Adrenal gland (tissue), 5 donors: ENCODE data around the gene TOMM20.

Experiments used
- POLR2A ChIP-seq, 2 donors: fragments of 450-650 bp; IDR thresholded peaks; one replicate each; pipeline ENCODE4 v1.6.1; 2017; ENCODE audit warnings: antibody characterized with exemption in 2 of 2, mild to moderate bottlenecking in 2 of 2, moderate library complexity in 1 of 2
- TF ChIP-seq, protein P1 (sequence below), 6 experiments: fragments of 450-650 bp in 4 of 6; fragments of 200-600 bp in 2 of 6; sonication (generic) in 1 of 6; IDR thresholded peaks; 1 replicate in 5 of 6; 2 replicates in 1 of 6; pipeline versions ENCODE4 v1.5.1 to v1.8.0; 2016 to 2021; ENCODE audit warnings: antibody characterized with exemption in 6 of 6, mild to moderate bottlenecking in 2 of 6, moderate library complexity in 1 of 6
- donor health status: DM: no; HTN: no; CAD: no.

- TF ChIP-seq, protein P1, sequence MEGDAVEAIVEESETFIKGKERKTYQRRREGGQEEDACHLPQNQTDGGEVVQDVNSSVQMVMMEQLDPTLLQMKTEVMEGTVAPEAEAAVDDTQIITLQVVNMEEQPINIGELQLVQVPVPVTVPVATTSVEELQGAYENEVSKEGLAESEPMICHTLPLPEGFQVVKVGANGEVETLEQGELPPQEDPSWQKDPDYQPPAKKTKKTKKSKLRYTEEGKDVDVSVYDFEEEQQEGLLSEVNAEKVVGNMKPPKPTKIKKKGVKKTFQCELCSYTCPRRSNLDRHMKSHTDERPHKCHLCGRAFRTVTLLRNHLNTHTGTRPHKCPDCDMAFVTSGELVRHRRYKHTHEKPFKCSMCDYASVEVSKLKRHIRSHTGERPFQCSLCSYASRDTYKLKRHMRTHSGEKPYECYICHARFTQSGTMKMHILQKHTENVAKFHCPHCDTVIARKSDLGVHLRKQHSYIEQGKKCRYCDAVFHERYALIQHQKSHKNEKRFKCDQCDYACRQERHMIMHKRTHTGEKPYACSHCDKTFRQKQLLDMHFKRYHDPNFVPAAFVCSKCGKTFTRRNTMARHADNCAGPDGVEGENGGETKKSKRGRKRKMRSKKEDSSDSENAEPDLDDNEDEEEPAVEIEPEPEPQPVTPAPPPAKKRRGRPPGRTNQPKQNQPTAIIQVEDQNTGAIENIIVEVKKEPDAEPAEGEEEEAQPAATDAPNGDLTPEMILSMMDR (IDR thresholded peaks at IDR 0.05), result no peak
- no peak for TF ChIP-seq POLR2A (IDR thresholded peaks at IDR 0.05)
Measured at GRCh38 chr1:235130766-235131270, 2.2 kb upstream of the TOMM20 start.
